ENCODE measurements around the gene ASAP2. TPM values are rescaled to one million over a fixed set of nuclear protein-coding genes. Genes with fewer than 3 reads are reported as not detected.

Gene ASAP2
- total RNA-seq, 1 donor from 2014 or later = 60.7 TPM

- no peak for TF ChIP-seq CTCF (IDR thresholded peaks at IDR 0.05)
- Mint-ChIP-seq H3K36me3 (ENCODE audit: low read depth) (peaks cover 11% of the 10 kb centered on the region), H3K27me3 (ENCODE audit: low read depth) (no peaks in the 10 kb centered on the region), H3K9me3 (ENCODE audit: low read depth) (no peaks in the 10 kb centered on the region), H3K27ac (ENCODE audit: unreplicated experiment) (peak overlapping the region; percentile 37), H3K4me3 (ENCODE audit: unreplicated experiment) (no peak overlapping the region), H3K4me1 (ENCODE audit: low read depth) (peaks cover 66% of the 10 kb centered on the region)
- no peak for DNase-seq (ENCODE audit: low spot score)
These were observed 74.5 kb downstream of the ASAP2 start for GRCh38 chr2:9281145-9281544.

GRCh38 chr2:9282128-9283112 lies 75.8 kb downstream of the ASAP2 start:
- DNase-seq (ENCODE audit: low spot score) = no peak
- no peaks in the 10 kb centered on the region for H3K27me3 Mint-ChIP-seq (ENCODE audit: low read depth)
- peak overlapping the region; percentile 52 for H3K27ac Mint-ChIP-seq (ENCODE audit: unreplicated experiment)
- no peak overlapping the region for H3K4me3 Mint-ChIP-seq (ENCODE audit: unreplicated experiment)
- no peak for TF ChIP-seq CTCF (IDR thresholded peaks at IDR 0.05)
- H3K9me3 Mint-ChIP-seq (ENCODE audit: low read depth) = no peaks in the 10 kb centered on the region
- H3K4me1 Mint-ChIP-seq (ENCODE audit: low read depth) = peaks cover 69% of the 10 kb centered on the region
- peaks cover 11% of the 10 kb centered on the region for H3K36me3 Mint-ChIP-seq (ENCODE audit: low read depth)

- Mint-ChIP-seq H3K4me3 (ENCODE audit: unreplicated experiment) (no peak overlapping the region), H3K27me3 (ENCODE audit: low read depth) (no peaks in the 10 kb centered on the region), H3K9me3 (ENCODE audit: low read depth) (no peaks in the 10 kb centered on the region), H3K27ac (ENCODE audit: unreplicated experiment) (peak overlapping the region; percentile 80), H3K4me1 (ENCODE audit: low read depth) (peaks cover 90% of the 10 kb centered on the region), H3K36me3 (ENCODE audit: low read depth) (peaks cover 11% of the 10 kb centered on the region)
- TF ChIP-seq CTCF (IDR thresholded peaks at IDR 0.05) = no peak
- DNase-seq (ENCODE audit: low spot score) = no peak
These were observed 78.1 kb downstream of the ASAP2 start for GRCh38 chr2:9284521-9285297.

GRCh38 chr2:9285385-9285920 lies 78.8 kb downstream of the ASAP2 start:
- no peak for TF ChIP-seq CTCF (IDR thresholded peaks at IDR 0.05)
- DNase-seq (ENCODE audit: low spot score) = no peak
- Mint-ChIP-seq H3K4me3 (ENCODE audit: unreplicated experiment) (no peak overlapping the region), H3K9me3 (ENCODE audit: low read depth) (no peaks in the 10 kb centered on the region), H3K27ac (ENCODE audit: unreplicated experiment) (peak overlapping the region; percentile 80), H3K4me1 (ENCODE audit: low read depth) (peaks cover 86% of the 10 kb centered on the region), H3K27me3 (ENCODE audit: low read depth) (no peaks in the 10 kb centered on the region), H3K36me3 (ENCODE audit: low read depth) (peaks cover 9% of the 10 kb centered on the region)

GRCh38 chr2:9285921-9286320 lies 79.3 kb downstream of the ASAP2 start:
- Mint-ChIP-seq H3K4me3 (ENCODE audit: unreplicated experiment) (no peak overlapping the region), H3K9me3 (ENCODE audit: low read depth) (no peaks in the 10 kb centered on the region), H3K27me3 (ENCODE audit: low read depth) (no peaks in the 10 kb centered on the region), H3K36me3 (ENCODE audit: low read depth) (peaks cover 6% of the 10 kb centered on the region), H3K4me1 (ENCODE audit: low read depth) (peaks cover 83% of the 10 kb centered on the region), H3K27ac (ENCODE audit: unreplicated experiment) (peak overlapping the region; percentile 80)
- DNase-seq (ENCODE audit: low spot score) = no peak
- TF ChIP-seq CTCF (IDR thresholded peaks at IDR 0.05) = no peak

Data from chondrocyte (in vitro differentiated cells).